Measurements from ENCODE around the gene FANCC.

GRCh38 chr9:95060234-95060633 is 257.3 kb downstream of the FANCC start:
- TF ChIP-seq ZNF274 (IDR thresholded peaks at IDR 0.05; ENCODE audit: borderline replicate concordance, extremely low read depth, low read length) (no peak), NANOG (IDR thresholded peaks at IDR 0.05; ENCODE audit: insufficient read depth, low read depth, low read length, poor library complexity, severe bottlenecking) (no peak), POLR2AphosphoS5 (IDR thresholded peaks at IDR 0.05; ENCODE audit: low read depth, low read length) (no peak), CTCF (IDR thresholded peaks at IDR 0.05; ENCODE audit: control extremely low read depth in 1 of 3, insufficient read depth in 1 of 3, low read depth in 1 of 3, low read length in 3 of 3) (no peak), TAF7 (optimal IDR thresholded peaks at IDR 0.05; ENCODE audit: borderline replicate concordance, low read depth, low read length) (no peak), HDAC6 (IDR thresholded peaks at IDR 0.05; ENCODE audit: low read depth, low read length) (no peak), EP300 (IDR thresholded peaks at IDR 0.05; ENCODE audit: borderline replicate concordance in 1 of 2, low read depth in 2 of 2, low read length in 2 of 2) (no peak), CEBPB (IDR thresholded peaks at IDR 0.05; ENCODE audit: low read depth, low read length) (no peak), ATF3 (IDR thresholded peaks at IDR 0.05; ENCODE audit: insufficient read depth, low read depth, low read length) (no peak), PHF8 (conservative IDR thresholded peaks at IDR 0.05; ENCODE audit: low read depth, low read length) (no peak), TAF1 (IDR thresholded peaks at IDR 0.05; ENCODE audit: low read depth, low read length) (no peak), CHD1 (IDR thresholded peaks at IDR 0.05; ENCODE audit: low read depth, low read length) (no peak), ASH2L (IDR thresholded peaks at IDR 0.05; ENCODE audit: low read length) (no peak), JUN (IDR thresholded peaks at IDR 0.05; ENCODE audit: low read depth, low read length) (no peak)
